ENCODE data around the gene CASD1.

The CASD1 gene

GRCh38 chr7:94514140-94514889 lies 4.7 kb downstream of the CASD1 start:
- DNase-seq = no peak

GRCh38 chr7:94514917-94515316 lies 5.3 kb downstream of the CASD1 start:
- DNase-seq = no peak

GRCh38 chr7:94525923-94526322 lies 16.3 kb downstream of the CASD1 start:
- no peak for DNase-seq

GRCh38 chr7:94529516-94529915 lies 19.9 kb downstream of the CASD1 start:
- peak; percentile 70 for DNase-seq

- DNase-seq = no peak
Observed at GRCh38 chr7:94530109-94530508, 20.5 kb downstream of the CASD1 start.

- DNase-seq = no peak
Observed at GRCh38 chr7:94532676-94533075, 23.1 kb downstream of the CASD1 start.

GRCh38 chr7:94540428-94540827 lies 30.8 kb downstream of the CASD1 start:
- no peak for DNase-seq

GRCh38 chr7:94547126-94547525 lies 37.5 kb downstream of the CASD1 start:
- DNase-seq = no peak

- DNase-seq = no peak
Observed at GRCh38 chr7:94556028-94556427, 46.4 kb downstream of the CASD1 start.

GRCh38 chr7:94557215-94557614 lies 47.6 kb downstream of the CASD1 start:
- no peak for DNase-seq

- no peak for DNase-seq
Observed at GRCh38 chr7:94559972-94560371, 50.4 kb downstream of the CASD1 start.

GRCh38 chr7:94561841-94562514 lies 52.4 kb downstream of the CASD1 start:
- DNase-seq = peak; percentile 32

GRCh38 chr7:94562525-94562924 lies 52.9 kb downstream of the CASD1 start:
- DNase-seq = peak; percentile 4

- no peak for DNase-seq
Observed at GRCh38 chr7:94565247-94565894, 55.8 kb downstream of the CASD1 start.

- no peak for DNase-seq
Observed at GRCh38 chr7:94567396-94567795, 57.8 kb downstream of the CASD1 start.

GRCh38 chr7:94571816-94572215 lies 62.2 kb downstream of the CASD1 start:
- DNase-seq = no peak

GRCh38 chr7:94575646-94576045 lies 66.0 kb downstream of the CASD1 start:
- no peak for DNase-seq

- DNase-seq = no peak
Observed at GRCh38 chr7:94576316-94576715, 66.7 kb downstream of the CASD1 start.

- DNase-seq = no peak
Observed at GRCh38 chr7:94577357-94577756, 67.7 kb downstream of the CASD1 start.

- no peak for DNase-seq
Observed at GRCh38 chr7:94578614-94579013, 69.0 kb downstream of the CASD1 start.

GRCh38 chr7:94579470-94579869 lies 69.9 kb downstream of the CASD1 start:
- DNase-seq = no peak

- peak; percentile 35 for DNase-seq
Observed at GRCh38 chr7:94580601-94581000, 71.0 kb downstream of the CASD1 start.

- DNase-seq = peak; percentile 32
Observed at GRCh38 chr7:94584113-94584512, 74.5 kb downstream of the CASD1 start.

GRCh38 chr7:94588075-94588474 lies 78.5 kb downstream of the CASD1 start:
- no peak for DNase-seq
